Tibial artery (tissue), 4 donors: Measurements from ENCODE around the gene BDKRB2.

Experiments used
- DNase-seq, 2 donors: peaks; one replicate each; pipeline ENCODE4 v3.0.0-alpha.2; 2019
- H3K27ac ChIP-seq, 2 donors: fragments of 200-600 bp; sonication (generic) in 1 of 2; 1 replicate in 1 of 2; 2 replicates in 1 of 2; pipeline ENCODE4 v1.5.1; 2018 to 2019; ENCODE audit warnings: mild to moderate bottlenecking in 1 of 2
- H3K27me3 ChIP-seq, 2 donors: fragments of 200-600 bp; sonication (generic) in 1 of 2; one replicate each; pipeline versions ENCODE4 v1.5.1 to v1.6.0; 2016 to 2019
- H3K36me3 ChIP-seq, 3 donors: fragments of 200-600 bp; sonication (generic) in 2 of 3; one replicate each; pipeline ENCODE4 v1.5.1; 2016 to 2019; ENCODE audit warnings: mild to moderate bottlenecking in 2 of 3
- H3K4me1 ChIP-seq, 4 donors: fragments of 200-600 bp; sonication (generic) in 2 of 4; 1 replicate in 3 of 4; 2 replicates in 1 of 4; pipeline ENCODE4 v1.5.1; 2016 to 2019
- H3K4me3 ChIP-seq, 2 donors: fragments of 200-600 bp; sonication (generic) in 1 of 2; 1 replicate in 1 of 2; 2 replicates in 1 of 2; pipeline ENCODE4 v1.5.1; 2018 to 2019; ENCODE audit warnings: mild to moderate bottlenecking in 2 of 2
- H3K9me3 ChIP-seq, 3 donors: fragments of 200-600 bp; sonication (generic) in 1 of 3; one replicate each; pipeline ENCODE4 v1.5.1; 2016 to 2019
- CTCF ChIP-seq, 2 experiments: fragments of 200-600 bp in 1 of 2; fragments of 450-650 bp in 1 of 2; IDR thresholded peaks; one replicate each; pipeline ENCODE4 v1.5.1; 2017 to 2019; ENCODE audit warnings: antibody characterized with exemption in 2 of 2, mild to moderate bottlenecking in 1 of 2, moderate library complexity in 1 of 2
- intact Hi-C: fragments of 100-400 bp; cut with DNase I; formaldehyde crosslinking; loops from one replicate; pipeline ENCODE4 v1.15.0; 2023; ENCODE audit warnings: low total_unique reads

Gene BDKRB2

GRCh38 chr14:96194657-96195431, 9.8 kb upstream of the BDKRB2 start:
- intact Hi-C loops: no loop called here
- no peak for TF ChIP-seq CTCF (IDR thresholded peaks at IDR 0.05)
- no peaks in the 10 kb centered on the region for H3K9me3 ChIP-seq
- no peaks in the 10 kb centered on the region for H3K36me3 ChIP-seq
- no peak for DNase-seq
- H3K4me3 ChIP-seq: no peak overlapping the region
- H3K27ac ChIP-seq: no peak overlapping the region
- peaks cover 0 to 26% of the 10 kb centered on the region in 2 donors for H3K27me3 ChIP-seq
- H3K4me1 ChIP-seq: no peaks in the 10 kb centered on the region

GRCh38 chr14:96195441-96196081, 9.1 kb upstream of the BDKRB2 start:
- Histone ChIP-seq H3K36me3 (no peaks in the 10 kb centered on the region), H3K27ac (no peak overlapping the region), H3K27me3 (peaks cover 0 to 29% of the 10 kb centered on the region in 2 donors), H3K4me3 (no peak overlapping the region), H3K4me1 (no peaks in the 10 kb centered on the region), H3K9me3 (no peaks in the 10 kb centered on the region)
- DNase-seq: no peak
- no peak for TF ChIP-seq CTCF (IDR thresholded peaks at IDR 0.05)
- intact Hi-C loops: no loop called here

- Histone ChIP-seq H3K9me3 (no peaks in the 10 kb centered on the region), H3K4me1 (no peaks in the 10 kb centered on the region), H3K27me3 (peaks cover 0 to 46% of the 10 kb centered on the region in 2 donors), H3K36me3 (no peaks in the 10 kb centered on the region), H3K27ac (no peak overlapping the region), H3K4me3 (no peak overlapping the region)
- no peak for TF ChIP-seq CTCF (IDR thresholded peaks at IDR 0.05)
- no peak for DNase-seq
- intact Hi-C loops: no loop called here
These were observed 7.3 kb upstream of the BDKRB2 start for GRCh38 chr14:96197163-96197852.

- intact Hi-C loops: no loop called here
These were observed 6.7 kb upstream of the BDKRB2 start for GRCh38 chr14:96197969-96198368.

More at GRCh38 chr14:96197969-96198368, 6.7 kb upstream of the BDKRB2 start:
- no peak for TF ChIP-seq CTCF (IDR thresholded peaks at IDR 0.05)
- H3K9me3 ChIP-seq: no peaks in the 10 kb centered on the region
- no peak for DNase-seq
- H3K36me3 ChIP-seq: no peaks in the 10 kb centered on the region
- no peaks in the 10 kb centered on the region for H3K4me1 ChIP-seq
- no peak overlapping the region for H3K27ac ChIP-seq
- no peak overlapping the region for H3K4me3 ChIP-seq
- peaks cover 0 to 50% of the 10 kb centered on the region in 2 donors for H3K27me3 ChIP-seq
